Caco-2 (cell line): ENCODE measurements around the gene FHIT. TPM values are rescaled to one million over a fixed set of nuclear protein-coding genes. Genes with fewer than 3 reads are reported as not detected.

Experiments
- BruUV-seq: library from RNA; stranded (reverse); fragments of 400-500 nt; replicated peaks from 2 replicates; lab custom pipeline; 2021; lab: Mats Ljungman, UMichigan
- CTCF ChIA-PET: fragments of 300-600 bp; sonication (Branson Sonifier 250); formaldehyde crosslinking; loops from one replicate; lab custom pipeline; 2022; ENCODE audit warnings: antibody characterized with exemption; lab: Charles Lee
- POLR2A ChIA-PET: fragments of 300-600 bp; sonication (Branson Sonifier 250); formaldehyde crosslinking; loops from one replicate; lab custom pipeline; 2022; ENCODE audit warnings: antibody characterized with exemption; lab: Charles Lee
- DNase-seq, 2 experiments: peaks; one replicate each; pipeline versions ENCODE4 v3.0.0 to v3.0.0-alpha.2; 2020 to 2022
- H3K27me3 ChIP-seq: replicated peaks from 2 replicates; pipeline ENCODE4 v1.6.0; 2011; ENCODE audit warnings: low read length; ENCODE audit not compliant: control insufficient read depth, insufficient read depth
- H3K36me3 ChIP-seq: 2 replicates; pipeline ENCODE4 v1.5.1; 2011; ENCODE audit warnings: low read length; ENCODE audit not compliant: control insufficient read depth, insufficient read depth
- H3K4me1 ChIP-seq: fragments of 250-450 bp; sonication (Bioruptor Pico); 2 replicates; pipeline ENCODE4 v1.5.1; 2020; ENCODE audit warnings: mild to moderate bottlenecking
- H3K4me3 ChIP-seq: 2 replicates; pipeline ENCODE4 v1.5.1; 2011; ENCODE audit warnings: low read depth, mild to moderate bottlenecking, control low read depth, low read length
- H3K9me3 ChIP-seq: fragments of 250-450 bp; sonication (Bioruptor Pico); 2 replicates; pipeline ENCODE4 v1.5.1; 2020; ENCODE audit warnings: mild to moderate bottlenecking, moderate library complexity
- H3K27ac Mint-ChIP-seq: one replicate; pipeline ENCODE4 v1.8.0; 2022; ENCODE audit warnings: mixed read lengths; ENCODE audit not compliant: unreplicated experiment
- H3K27me3 Mint-ChIP-seq: one replicate; pipeline ENCODE4 v1.8.0; 2022; ENCODE audit warnings: mixed read lengths; ENCODE audit not compliant: insufficient read depth, unreplicated experiment
- H3K36me3 Mint-ChIP-seq: one replicate; pipeline ENCODE4 v1.8.0; 2022; ENCODE audit warnings: mild to moderate bottlenecking, mixed read lengths; ENCODE audit not compliant: insufficient read depth, unreplicated experiment
- H3K4me1 Mint-ChIP-seq: one replicate; pipeline ENCODE4 v1.8.0; 2022; ENCODE audit warnings: low read depth, mixed read lengths; ENCODE audit not compliant: unreplicated experiment
- H3K4me3 Mint-ChIP-seq: one replicate; pipeline ENCODE4 v1.8.0; 2022; ENCODE audit warnings: mild to moderate bottlenecking, moderate library complexity, mixed read lengths; ENCODE audit not compliant: unreplicated experiment
- H3K9me3 Mint-ChIP-seq: one replicate; pipeline ENCODE4 v1.8.0; 2022; ENCODE audit warnings: mixed read lengths; ENCODE audit not compliant: unreplicated experiment
- intact Hi-C: fragments of 100-400 bp; cut with micrococcal nuclease; formaldehyde crosslinking; loops from one replicate; pipeline ENCODE4 v1.10.0; 2022; ENCODE audit not compliant: unreplicated experiment
- total RNA-seq: library from RNA; stranded (reverse); gene quantifications from 2 replicates; pipeline ENCODE4 v1.2.3, GENCODE V29; 2022
- TF ChIP-seq, protein P1 (sequence below), 2 experiments: fragments of 200-600 bp in 1 of 2; IDR thresholded peaks; 1 replicate in 1 of 2; 2 replicates in 1 of 2; pipeline versions ENCODE4 v1.5.1 to v1.8.0; 2011 to 2022; ENCODE audit warnings: antibody characterized with exemption in 1 of 2, control low read depth in 1 of 2, inconsistent platforms in 1 of 2, low read depth in 1 of 2, low read length in 1 of 2, mild to moderate bottlenecking in 1 of 2, moderate library complexity in 1 of 2; ENCODE audit not compliant: insufficient read depth in 1 of 2, severe bottlenecking in 1 of 2, unreplicated experiment in 1 of 2

Gene FHIT
- total RNA-seq, 1 experiment from 2014 or later, result 8.3 TPM

DNA sequence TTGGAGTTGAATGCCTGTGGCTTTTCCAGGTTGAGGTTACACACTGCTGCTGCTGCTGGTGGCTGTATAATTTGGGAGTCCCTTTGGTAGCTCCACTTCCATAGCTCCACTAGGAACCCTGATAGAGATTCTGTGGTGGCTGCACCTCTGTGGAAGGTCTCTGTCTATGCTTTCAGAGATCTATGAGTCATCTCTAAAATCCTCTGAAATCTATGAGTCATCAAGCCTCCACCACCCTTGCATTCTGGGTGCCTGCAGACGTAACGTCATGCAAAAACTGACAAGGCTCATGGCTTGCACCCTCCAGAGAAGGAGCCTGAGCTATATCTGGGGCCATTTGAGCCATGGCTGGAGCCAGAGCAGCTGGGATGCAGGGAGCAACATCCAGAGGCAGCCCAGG, 1164.4 kb downstream of the FHIT start:
- H3K36me3 Mint-ChIP-seq, result no peaks in the 10 kb centered on the region
- Histone ChIP-seq H3K9me3 (no peaks in the 10 kb centered on the region), H3K4me1 (no peaks in the 10 kb centered on the region), H3K36me3 (no peaks in the 10 kb centered on the region), H3K27me3 (no peaks in the 10 kb centered on the region), H3K4me3 (no peak overlapping the region)
- ChIA-PET CTCF (no interaction called here), POLR2A (no interaction called here)
- no peak for DNase-seq
- intact Hi-C loops, result no loop called here
- peaks cover 18% of the 10 kb centered on the region for H3K9me3 Mint-ChIP-seq
- BruUV-seq, result no TSS peak
- no peaks in the 10 kb centered on the region for H3K4me1 Mint-ChIP-seq
- no peak overlapping the region for H3K4me3 Mint-ChIP-seq
- TF ChIP-seq, protein P1, sequence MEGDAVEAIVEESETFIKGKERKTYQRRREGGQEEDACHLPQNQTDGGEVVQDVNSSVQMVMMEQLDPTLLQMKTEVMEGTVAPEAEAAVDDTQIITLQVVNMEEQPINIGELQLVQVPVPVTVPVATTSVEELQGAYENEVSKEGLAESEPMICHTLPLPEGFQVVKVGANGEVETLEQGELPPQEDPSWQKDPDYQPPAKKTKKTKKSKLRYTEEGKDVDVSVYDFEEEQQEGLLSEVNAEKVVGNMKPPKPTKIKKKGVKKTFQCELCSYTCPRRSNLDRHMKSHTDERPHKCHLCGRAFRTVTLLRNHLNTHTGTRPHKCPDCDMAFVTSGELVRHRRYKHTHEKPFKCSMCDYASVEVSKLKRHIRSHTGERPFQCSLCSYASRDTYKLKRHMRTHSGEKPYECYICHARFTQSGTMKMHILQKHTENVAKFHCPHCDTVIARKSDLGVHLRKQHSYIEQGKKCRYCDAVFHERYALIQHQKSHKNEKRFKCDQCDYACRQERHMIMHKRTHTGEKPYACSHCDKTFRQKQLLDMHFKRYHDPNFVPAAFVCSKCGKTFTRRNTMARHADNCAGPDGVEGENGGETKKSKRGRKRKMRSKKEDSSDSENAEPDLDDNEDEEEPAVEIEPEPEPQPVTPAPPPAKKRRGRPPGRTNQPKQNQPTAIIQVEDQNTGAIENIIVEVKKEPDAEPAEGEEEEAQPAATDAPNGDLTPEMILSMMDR (IDR thresholded peaks at IDR 0.05; ENCODE audit: insufficient read depth in 1 of 2, low read depth in 1 of 2, low read length in 1 of 2, severe bottlenecking in 1 of 2, unreplicated experiment in 1 of 2), result no peak
- H3K27me3 Mint-ChIP-seq, result no peaks in the 10 kb centered on the region
- no peak overlapping the region for H3K27ac Mint-ChIP-seq

DNA sequence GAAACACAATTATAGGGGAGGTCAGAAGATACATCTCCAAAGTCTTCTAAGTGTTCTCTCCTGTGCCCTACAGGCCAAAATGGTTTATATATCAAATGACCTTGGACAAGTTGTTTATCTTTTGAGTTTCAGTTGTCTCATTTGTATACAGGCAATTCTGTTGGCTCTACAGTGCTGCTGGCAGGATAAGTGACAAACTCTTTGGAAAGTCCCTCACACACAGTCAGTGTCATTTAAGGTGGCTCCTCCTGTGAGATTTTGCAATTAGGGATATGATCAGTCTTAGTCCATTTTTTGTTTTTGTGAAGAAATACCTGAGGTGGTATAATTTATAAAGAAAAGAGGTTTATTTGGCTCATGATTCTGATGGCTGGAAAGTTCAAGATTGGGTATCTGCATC, 1165.6 kb downstream of the FHIT start:
- no peaks in the 10 kb centered on the region for H3K4me1 Mint-ChIP-seq
- Histone ChIP-seq H3K27me3 (no peaks in the 10 kb centered on the region), H3K4me3 (no peak overlapping the region), H3K9me3 (no peaks in the 10 kb centered on the region), H3K4me1 (no peaks in the 10 kb centered on the region), H3K36me3 (no peaks in the 10 kb centered on the region)
- no peaks in the 10 kb centered on the region for H3K36me3 Mint-ChIP-seq
- CTCF ChIA-PET, result no interaction called here
- no peaks in the 10 kb centered on the region for H3K27me3 Mint-ChIP-seq
- H3K27ac Mint-ChIP-seq, result no peak overlapping the region
- TF ChIP-seq, protein P1 (IDR thresholded peaks at IDR 0.05; ENCODE audit: insufficient read depth in 1 of 2, low read depth in 1 of 2, low read length in 1 of 2, severe bottlenecking in 1 of 2, unreplicated experiment in 1 of 2), result no peak
- BruUV-seq, result no TSS peak
- intact Hi-C loops, result no loop called here
- POLR2A ChIA-PET, result no interaction called here
- H3K9me3 Mint-ChIP-seq, result peaks cover 18% of the 10 kb centered on the region
- H3K4me3 Mint-ChIP-seq, result no peak overlapping the region
- DNase-seq, result no peak

DNA sequence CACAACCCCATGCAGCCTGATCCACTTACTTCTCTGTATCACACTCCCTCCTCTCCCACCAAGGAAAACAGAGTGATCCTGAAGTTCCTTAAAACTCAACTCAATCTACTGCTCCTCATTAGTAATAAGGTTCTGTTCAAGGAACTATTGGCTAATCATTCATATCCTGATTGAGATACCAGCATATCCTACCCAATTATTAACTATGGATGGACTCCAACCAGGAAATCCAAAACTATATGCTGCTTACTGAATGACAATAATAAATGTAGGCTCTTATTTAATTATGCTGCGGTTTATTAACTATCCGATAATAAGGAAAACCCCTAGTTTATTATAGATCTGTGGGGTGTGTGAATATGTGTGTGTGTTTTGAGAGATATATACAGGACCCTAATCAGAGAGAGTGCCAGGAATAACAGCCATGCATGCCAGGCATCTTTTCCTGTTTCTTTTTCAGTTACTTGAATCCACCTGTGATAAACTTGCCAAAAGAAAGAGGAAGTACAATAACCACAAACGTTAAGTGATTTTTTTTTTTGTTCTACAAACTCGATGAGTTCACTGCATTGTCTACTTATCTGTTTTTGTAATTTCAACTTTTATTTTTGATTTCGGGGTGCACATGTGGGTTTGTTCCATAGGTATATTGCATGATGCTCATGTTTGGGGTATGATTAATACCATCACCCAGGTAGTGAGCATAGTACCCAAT, 1169.7 kb downstream of the FHIT start:
- ChIA-PET POLR2A (no interaction called here), CTCF (no interaction called here)
- Histone ChIP-seq H3K27me3 (no peaks in the 10 kb centered on the region), H3K4me3 (no peak overlapping the region), H3K9me3 (no peaks in the 10 kb centered on the region), H3K36me3 (no peaks in the 10 kb centered on the region), H3K4me1 (no peaks in the 10 kb centered on the region)
- H3K4me1 Mint-ChIP-seq, result no peaks in the 10 kb centered on the region
- no peak overlapping the region for H3K4me3 Mint-ChIP-seq
- no TSS peak for BruUV-seq
- peaks cover 9% of the 10 kb centered on the region for H3K9me3 Mint-ChIP-seq
- intact Hi-C loops, result no loop called here
- DNase-seq, result no peak
- no peaks in the 10 kb centered on the region for H3K27me3 Mint-ChIP-seq
- TF ChIP-seq, protein P1 (IDR thresholded peaks at IDR 0.05; ENCODE audit: insufficient read depth in 1 of 2, low read depth in 1 of 2, low read length in 1 of 2, severe bottlenecking in 1 of 2, unreplicated experiment in 1 of 2), result no peak
- H3K27ac Mint-ChIP-seq, result no peak overlapping the region
- H3K36me3 Mint-ChIP-seq, result no peaks in the 10 kb centered on the region
